Fibroblast of lung (primary cell): ENCODE results near the gene HNRNPLL. TPM values are rescaled to one million over a fixed set of nuclear protein-coding genes. Genes with fewer than 3 reads are reported as not detected.

ENCODE experiments used
- DNase-seq, 2 donors: peaks; one replicate each; pipeline versions ENCODE4 v3.0.0 to v3.0.0-alpha.2; 2010; ENCODE audit warnings: low read depth in 2 of 2
- H2AFZ ChIP-seq: 2 replicates; pipeline ENCODE4 v1.5.1; 2012; ENCODE audit warnings: low read length, control low read depth, inconsistent platforms
- H3K27ac ChIP-seq: 2 replicates; pipeline ENCODE4 v1.5.1; 2011; ENCODE audit warnings: low read length, control low read depth; ENCODE audit not compliant: insufficient read depth
- H3K27me3 ChIP-seq: 2 replicates; pipeline ENCODE4 v1.5.1; 2011; ENCODE audit warnings: mild to moderate bottlenecking, low read length; ENCODE audit not compliant: control insufficient read depth, insufficient read depth
- H3K36me3 ChIP-seq: 2 replicates; pipeline ENCODE4 v1.5.1; 2011; ENCODE audit warnings: low read length; ENCODE audit not compliant: control insufficient read depth, insufficient read depth
- H3K4me1 ChIP-seq: 2 replicates; pipeline ENCODE4 v1.5.1; 2011; ENCODE audit warnings: low read length; ENCODE audit not compliant: control insufficient read depth, insufficient read depth; ENCODE audit errors: extremely low read depth
- H3K4me2 ChIP-seq: 2 replicates; pipeline ENCODE4 v1.5.1; 2011; ENCODE audit warnings: low read length, control low read depth; ENCODE audit not compliant: insufficient read depth; ENCODE audit errors: extremely low read depth
- H3K4me3 ChIP-seq, 4 experiments: fragments of 200-600 bp in 1 of 4; sonication (generic) in 1 of 4; replicated peaks in 1 of 4; 2 replicates each; pipeline ENCODE4 v1.5.1; 2011 to 2016; ENCODE audit warnings: low read length in 4 of 4, low read depth in 3 of 4, mild to moderate bottlenecking in 3 of 4, control low read depth in 2 of 4, inconsistent platforms in 1 of 4, mixed read lengths in 1 of 4; ENCODE audit not compliant: insufficient read depth in 1 of 4; ENCODE audit errors: control extremely low read depth in 1 of 4
- H3K79me2 ChIP-seq: 2 replicates; pipeline ENCODE4 v1.5.1; 2012; ENCODE audit warnings: mild to moderate bottlenecking, low read length, inconsistent platforms; ENCODE audit not compliant: control insufficient read depth, insufficient read depth
- H3K9ac ChIP-seq: 2 replicates; pipeline ENCODE4 v1.5.1; 2011; ENCODE audit warnings: mild to moderate bottlenecking, low read length, control low read depth; ENCODE audit not compliant: insufficient read depth
- H3K9me3 ChIP-seq: 2 replicates; pipeline ENCODE4 v1.5.1; 2012; ENCODE audit warnings: low read depth, low read length; ENCODE audit not compliant: control insufficient read depth, insufficient read depth
- H4K20me1 ChIP-seq: 2 replicates; pipeline ENCODE4 v1.5.1; 2011; ENCODE audit warnings: low read length; ENCODE audit not compliant: control insufficient read depth, insufficient read depth; ENCODE audit errors: extremely low read depth
- EZH2 ChIP-seq: IDR thresholded peaks from 2 replicates; pipeline ENCODE4 v1.5.1; 2012; ENCODE audit warnings: low read length, control low read depth, mild to moderate bottlenecking; ENCODE audit errors: missing control alignments
- polyA plus RNA-seq, 2 donors: library from polyadenylated mRNA; depleted of rRNA in 1 of 2; stranded (reverse) in 1 of 2; unstranded in 1 of 2; fragments of >200 nt; gene quantifications; 2 replicates each; pipeline ENCODE4 v1.2.1, GENCODE V29; 2011 to 2012; ENCODE audit warnings: missing spikeins in 1 of 2
- total RNA-seq: library from RNA; depleted of rRNA; stranded (reverse); fragments of >200 nt; gene quantifications from 2 replicates; pipeline ENCODE4 v1.2.1, GENCODE V29; 2014
- TF ChIP-seq, protein P1 (sequence below), 2 donors: IDR thresholded peaks in 1 of 2; conservative IDR thresholded peaks in 1 of 2; 1 replicate in 1 of 2; 2 replicates in 1 of 2; pipeline ENCODE4 v1.5.1; 2011 to 2012; ENCODE audit warnings: low read length in 2 of 2, control low read depth in 1 of 2, inconsistent platforms in 1 of 2, low read depth in 1 of 2, mild to moderate bottlenecking in 1 of 2

The HNRNPLL gene
- total and polyA plus RNA-seq, 2 donors (not counting 1 experiment from before 2014, with no cell fraction given): 36.4 to 51.4 TPM

DNA sequence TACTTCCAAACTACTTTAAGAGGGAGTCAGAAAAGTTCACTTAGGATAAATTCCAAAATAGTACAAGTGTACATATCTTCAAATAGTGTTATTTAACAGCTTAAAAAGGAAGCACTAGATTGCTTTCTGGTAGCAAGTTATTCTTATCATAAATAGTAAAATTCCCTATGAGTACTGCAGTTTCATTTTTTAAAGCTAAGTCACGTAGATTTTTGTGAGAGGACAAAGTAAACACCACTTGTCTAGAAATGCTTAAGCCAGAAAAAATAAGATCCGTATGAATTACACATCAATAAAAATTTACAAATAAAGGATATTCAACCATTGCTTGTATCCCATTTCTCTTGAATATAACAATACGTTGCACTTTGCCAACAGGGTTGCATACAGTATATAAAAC lies 19.2 kb downstream of the HNRNPLL start:
- no peak overlapping the region for H3K4me3 ChIP-seq
- H3K27ac ChIP-seq: no peak overlapping the region
- TF ChIP-seq EZH2: no peak
- TF ChIP-seq, protein P1, sequence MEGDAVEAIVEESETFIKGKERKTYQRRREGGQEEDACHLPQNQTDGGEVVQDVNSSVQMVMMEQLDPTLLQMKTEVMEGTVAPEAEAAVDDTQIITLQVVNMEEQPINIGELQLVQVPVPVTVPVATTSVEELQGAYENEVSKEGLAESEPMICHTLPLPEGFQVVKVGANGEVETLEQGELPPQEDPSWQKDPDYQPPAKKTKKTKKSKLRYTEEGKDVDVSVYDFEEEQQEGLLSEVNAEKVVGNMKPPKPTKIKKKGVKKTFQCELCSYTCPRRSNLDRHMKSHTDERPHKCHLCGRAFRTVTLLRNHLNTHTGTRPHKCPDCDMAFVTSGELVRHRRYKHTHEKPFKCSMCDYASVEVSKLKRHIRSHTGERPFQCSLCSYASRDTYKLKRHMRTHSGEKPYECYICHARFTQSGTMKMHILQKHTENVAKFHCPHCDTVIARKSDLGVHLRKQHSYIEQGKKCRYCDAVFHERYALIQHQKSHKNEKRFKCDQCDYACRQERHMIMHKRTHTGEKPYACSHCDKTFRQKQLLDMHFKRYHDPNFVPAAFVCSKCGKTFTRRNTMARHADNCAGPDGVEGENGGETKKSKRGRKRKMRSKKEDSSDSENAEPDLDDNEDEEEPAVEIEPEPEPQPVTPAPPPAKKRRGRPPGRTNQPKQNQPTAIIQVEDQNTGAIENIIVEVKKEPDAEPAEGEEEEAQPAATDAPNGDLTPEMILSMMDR (conservative IDR thresholded peaks at IDR 0.05 in 1 of 2, IDR thresholded peaks at IDR 0.05 in 1 of 2; ENCODE audit: low read depth in 1 of 2, low read length in 2 of 2): no peak
- H3K4me1 ChIP-seq: peaks cover 5% of the 10 kb centered on the region
- H3K27me3 ChIP-seq: no peaks in the 10 kb centered on the region
- H3K79me2 ChIP-seq: peaks cover 46% of the 10 kb centered on the region
- no peak overlapping the region for H3K4me2 ChIP-seq
- peaks cover 10% of the 10 kb centered on the region for H3K36me3 ChIP-seq
- no peak overlapping the region for H3K9ac ChIP-seq
- no peaks in the 10 kb centered on the region for H4K20me1 ChIP-seq
- no peak overlapping the region for H2AFZ ChIP-seq
- H3K9me3 ChIP-seq: no peaks in the 10 kb centered on the region
- DNase-seq: no peak

DNA sequence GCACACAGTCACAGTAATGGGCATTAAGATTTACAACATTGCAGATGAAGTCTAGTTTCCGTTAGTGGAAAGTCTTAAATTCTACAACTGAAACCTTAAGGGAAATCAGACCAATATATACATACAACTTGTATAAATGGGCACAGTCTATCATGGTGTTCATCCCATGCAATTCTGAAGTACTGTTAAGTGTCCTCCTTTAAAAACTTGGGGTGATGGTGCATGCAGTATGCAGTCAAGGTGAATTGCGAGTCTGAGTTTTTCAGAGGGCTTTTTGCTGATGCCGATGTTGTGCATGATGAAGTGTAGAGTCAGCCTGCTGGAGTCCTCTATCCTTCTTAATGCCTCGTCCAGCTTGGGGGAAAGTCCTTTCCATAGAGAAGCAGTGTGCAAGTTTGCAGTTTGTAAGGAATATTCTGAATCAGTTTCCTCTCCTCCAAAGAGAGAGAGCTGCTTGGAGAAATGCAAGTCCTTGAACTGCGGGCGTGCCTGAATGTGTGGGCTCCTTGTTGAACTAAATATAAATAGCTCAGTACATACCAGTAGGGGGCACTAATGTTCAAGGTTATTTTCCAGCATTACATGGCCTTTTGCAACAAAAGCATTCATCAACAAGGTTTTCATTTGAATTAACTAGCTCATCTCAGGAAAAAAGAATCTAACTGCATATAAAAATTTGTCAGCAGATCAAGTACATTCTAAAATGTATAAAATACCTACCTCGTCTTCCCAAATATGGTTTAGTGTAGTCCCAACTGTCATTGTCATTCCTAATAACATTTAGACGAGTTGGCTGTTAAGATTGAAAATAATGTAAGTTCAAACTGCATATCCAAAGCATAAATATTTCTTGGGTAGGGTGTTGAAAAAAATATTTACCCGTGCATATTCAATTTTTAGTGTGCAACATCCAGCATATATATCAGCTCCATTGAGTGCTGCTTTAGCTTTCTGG lies 21.3 kb downstream of the HNRNPLL start:
- Histone ChIP-seq H2AFZ (no peak overlapping the region), H3K9me3 (no peaks in the 10 kb centered on the region), H3K36me3 (peaks cover 10% of the 10 kb centered on the region), H3K4me2 (no peak overlapping the region), H3K4me1 (peaks cover 5% of the 10 kb centered on the region), H3K27ac (no peak overlapping the region), H3K4me3 (no peak overlapping the region), H4K20me1 (no peaks in the 10 kb centered on the region), H3K27me3 (no peaks in the 10 kb centered on the region), H3K9ac (no peak overlapping the region), H3K79me2 (peaks cover 29% of the 10 kb centered on the region)
- TF ChIP-seq EZH2: no peak
- TF ChIP-seq, protein P1 (conservative IDR thresholded peaks at IDR 0.05 in 1 of 2, IDR thresholded peaks at IDR 0.05 in 1 of 2; ENCODE audit: low read depth in 1 of 2, low read length in 2 of 2): peak; percentile 53 to 54
- DNase-seq: peak; percentile 61 to 89

DNA sequence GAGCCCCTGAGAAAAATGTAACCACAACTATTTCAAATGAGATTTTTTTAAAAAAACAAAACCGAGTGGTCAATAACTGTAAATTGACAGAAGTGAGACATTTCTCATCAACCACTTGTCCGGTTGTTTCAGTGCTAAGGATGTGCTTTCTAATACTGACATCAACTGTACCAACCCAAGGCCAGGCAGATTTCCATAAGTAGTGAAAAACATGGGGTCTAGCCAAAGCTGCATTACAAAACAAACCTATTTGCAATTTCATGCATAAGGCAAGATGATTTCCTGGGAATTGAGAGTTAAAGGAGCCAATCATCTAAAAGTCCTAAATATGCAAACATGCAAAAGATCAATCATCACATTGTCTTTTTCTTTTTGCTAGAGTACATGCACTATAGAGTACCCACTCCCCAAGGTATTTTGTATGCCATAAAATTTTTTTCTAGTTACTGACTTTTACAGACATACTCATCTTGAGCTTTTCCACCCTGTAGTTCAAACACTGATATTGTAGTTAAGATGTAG lies 22.6 kb downstream of the HNRNPLL start:
- Histone ChIP-seq H3K4me2 (no peak overlapping the region), H2AFZ (no peak overlapping the region), H4K20me1 (no peaks in the 10 kb centered on the region), H3K27ac (no peak overlapping the region), H3K9me3 (no peaks in the 10 kb centered on the region), H3K36me3 (peaks cover 10% of the 10 kb centered on the region), H3K4me3 (no peak overlapping the region), H3K9ac (no peak overlapping the region), H3K27me3 (no peaks in the 10 kb centered on the region), H3K79me2 (peaks cover 19% of the 10 kb centered on the region), H3K4me1 (no peaks in the 10 kb centered on the region)
- TF ChIP-seq EZH2: no peak
- TF ChIP-seq, protein P1 (conservative IDR thresholded peaks at IDR 0.05 in 1 of 2, IDR thresholded peaks at IDR 0.05 in 1 of 2; ENCODE audit: low read depth in 1 of 2, low read length in 2 of 2): no peak
- DNase-seq: no peak
